ENCODE results near the gene PLEKHA5. TPM values are rescaled to one million over a fixed set of nuclear protein-coding genes. Genes with fewer than 3 reads are reported as not detected.
"Not testable (repeated sequence)": the region's sequence is repeated elsewhere in the genome, so short reads cannot be mapped to it uniquely, and the experiment has no call there.

PLEKHA5 gene
- polyA plus RNA-seq, 4 donors, result 51.5 to 105 (median 96.4) TPM

DNA sequence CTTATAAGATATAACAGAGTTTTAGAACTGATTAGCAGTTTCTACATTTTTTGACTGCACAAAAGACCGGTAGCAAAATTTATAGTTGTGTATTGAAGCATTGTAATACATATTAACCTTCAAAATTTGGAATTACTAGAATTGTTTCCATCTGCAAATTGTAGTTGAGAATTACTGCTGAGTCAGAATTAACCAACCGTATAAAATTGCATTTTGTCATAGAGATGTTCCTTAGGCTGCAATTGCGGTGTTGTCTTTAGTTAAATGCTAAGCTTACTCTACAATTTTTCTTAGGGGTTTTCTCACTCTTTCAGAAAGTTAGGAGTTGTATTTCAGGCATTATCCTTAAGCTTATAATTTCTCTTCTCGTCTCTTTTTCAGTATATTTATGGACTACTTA lies 132.2 kb downstream of the PLEKHA5 start:
- DNase-seq (ENCODE audit: low read depth in 4 of 4, low spot score in 3 of 4), result no peak

GRCh38 chr12:19263672-19264071 lies 134.1 kb downstream of the PLEKHA5 start:
- DNase-seq (ENCODE audit: low read depth in 4 of 4, low spot score in 3 of 4), result no peak

GRCh38 chr12:19273482-19274330 lies 144.2 kb downstream of the PLEKHA5 start:
- DNase-seq (ENCODE audit: low read depth in 4 of 4, low spot score in 3 of 4), result peak in 1 of 4 donors; percentile 19

GRCh38 chr12:19276767-19277166 lies 147.2 kb downstream of the PLEKHA5 start:
- no peak for DNase-seq (ENCODE audit: low read depth in 4 of 4, low spot score in 3 of 4)

- DNase-seq (ENCODE audit: low read depth in 4 of 4, low spot score in 3 of 4), result no peak
Observed at GRCh38 chr12:19277711-19278110, 148.2 kb downstream of the PLEKHA5 start.

DNA sequence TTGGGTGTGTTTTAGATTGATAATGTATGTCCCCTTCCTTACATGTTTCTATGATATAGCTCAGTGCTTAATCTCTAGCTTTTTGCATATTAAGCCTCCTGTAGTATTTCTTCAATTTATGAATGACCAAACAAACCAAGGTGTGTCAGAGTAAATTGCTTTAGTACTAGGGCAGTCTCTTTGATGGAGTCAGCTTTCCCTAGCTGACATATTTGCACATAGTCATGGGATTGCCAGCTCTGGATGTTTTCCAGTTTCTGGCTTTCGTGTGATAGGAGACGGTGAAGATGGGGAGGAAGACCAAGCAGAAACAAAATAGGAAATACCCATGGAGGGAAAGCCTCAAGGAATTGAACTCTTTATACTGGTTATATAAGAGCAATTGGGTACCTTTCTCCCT lies 148.9 kb downstream of the PLEKHA5 start:
- no peak for DNase-seq (ENCODE audit: low read depth in 4 of 4, low spot score in 3 of 4)

GRCh38 chr12:19282133-19282699 lies 152.7 kb downstream of the PLEKHA5 start:
- DNase-seq (ENCODE audit: low read depth in 4 of 4, low spot score in 3 of 4), result no peak

- no peak for DNase-seq (ENCODE audit: low read depth in 4 of 4, low spot score in 3 of 4)
Observed at GRCh38 chr12:19284658-19285057, 155.1 kb downstream of the PLEKHA5 start.

DNA sequence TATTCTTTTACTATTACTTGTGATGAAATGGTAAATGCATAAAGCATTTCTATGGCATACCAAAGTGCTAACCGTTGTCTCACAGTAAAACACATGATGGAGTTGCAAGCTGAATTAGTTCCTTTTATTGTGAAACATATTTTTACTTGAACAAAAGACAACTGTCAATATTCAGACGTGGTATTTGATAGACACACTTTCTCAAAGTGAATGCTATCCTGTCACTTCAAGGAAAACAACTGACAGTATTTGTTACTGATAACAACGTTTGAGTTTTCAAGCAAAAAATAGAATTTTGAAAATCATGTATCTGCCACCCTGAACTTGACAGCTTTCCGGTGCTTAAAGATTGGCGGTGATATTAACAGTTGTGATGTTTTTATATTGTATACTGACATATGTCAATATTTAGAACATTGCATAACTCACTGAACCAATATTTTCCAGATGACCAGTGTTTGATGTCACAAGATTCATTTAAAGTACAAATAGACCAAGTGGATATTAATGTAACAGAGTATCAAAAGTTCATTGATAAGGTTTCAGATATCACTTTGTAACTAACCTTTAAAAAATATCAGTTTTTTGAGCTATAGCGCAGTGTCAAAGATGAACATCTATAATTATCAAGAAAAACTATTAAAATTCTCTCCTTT lies 156.4 kb downstream of the PLEKHA5 start:
- no peak for DNase-seq (ENCODE audit: low read depth in 4 of 4, low spot score in 3 of 4)

DNA sequence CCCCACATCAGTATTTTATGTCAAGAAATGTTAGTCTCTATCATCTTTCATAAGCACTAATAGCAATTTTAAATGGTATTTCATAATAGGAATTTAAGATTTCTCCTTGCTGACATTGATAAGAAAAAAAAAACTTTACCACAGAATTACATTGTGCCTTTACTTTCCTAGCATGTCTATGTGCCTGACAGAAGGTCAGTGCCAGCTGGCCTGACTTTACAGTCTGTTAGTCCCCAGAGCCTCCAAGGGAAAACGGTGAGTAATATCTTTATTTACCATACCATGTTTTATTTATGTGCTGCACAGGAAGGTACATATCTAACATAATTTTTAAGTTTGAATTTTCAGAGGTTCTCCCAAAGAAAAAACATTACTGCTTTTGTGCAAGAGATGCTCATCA lies 157.8 kb downstream of the PLEKHA5 start:
- no peak for DNase-seq (ENCODE audit: low read depth in 4 of 4, low spot score in 3 of 4)

GRCh38 chr12:19288161-19288560 lies 158.6 kb downstream of the PLEKHA5 start:
- DNase-seq (ENCODE audit: low read depth in 4 of 4, low spot score in 3 of 4), result no peak

- peak in 1 of 4 donors; percentile 21 for DNase-seq (ENCODE audit: low read depth in 4 of 4, low spot score in 3 of 4)
Observed at GRCh38 chr12:19288603-19289244, 159.2 kb downstream of the PLEKHA5 start.

DNA sequence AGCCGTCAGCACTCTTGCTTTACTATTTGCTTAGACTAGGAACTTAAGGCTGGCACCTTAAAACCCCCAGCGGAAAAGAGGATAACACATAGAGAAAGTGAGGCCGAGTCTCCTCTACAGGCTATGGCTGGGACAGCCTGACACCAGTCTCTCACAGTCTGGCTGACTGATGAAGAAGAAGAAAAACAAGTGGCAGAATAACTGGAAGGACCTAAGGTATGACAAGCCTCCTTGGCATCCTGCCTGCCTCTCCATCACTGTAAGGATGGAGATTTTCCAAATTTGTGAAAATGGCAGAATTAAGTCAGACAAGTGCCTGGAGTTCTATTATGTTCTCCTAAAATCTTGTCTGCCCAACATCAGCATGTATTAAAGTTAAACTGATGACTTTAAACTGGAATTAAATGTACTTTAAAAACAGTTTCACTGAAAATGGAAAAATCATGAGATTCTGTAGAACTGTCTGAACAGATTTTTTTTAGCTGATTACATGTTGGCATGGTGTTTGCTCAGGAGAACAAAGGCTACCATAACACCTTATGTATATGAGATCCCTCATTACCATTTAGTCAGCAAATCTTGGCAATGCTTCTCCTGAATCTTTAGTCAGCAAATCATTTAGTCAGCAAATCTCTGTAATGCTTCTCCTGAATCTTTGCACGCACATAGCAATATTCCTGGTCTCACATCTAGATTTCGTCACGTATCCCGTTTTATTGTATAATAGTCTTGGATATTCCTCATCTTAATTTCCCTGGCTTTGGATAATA lies 169.5 kb downstream of the PLEKHA5 start:
- DNase-seq (ENCODE audit: low read depth in 4 of 4, low spot score in 3 of 4), result no peak

GRCh38 chr12:19299765-19300164 lies 170.2 kb downstream of the PLEKHA5 start:
- DNase-seq (ENCODE audit: low read depth in 4 of 4, low spot score in 3 of 4), result no peak

DNA sequence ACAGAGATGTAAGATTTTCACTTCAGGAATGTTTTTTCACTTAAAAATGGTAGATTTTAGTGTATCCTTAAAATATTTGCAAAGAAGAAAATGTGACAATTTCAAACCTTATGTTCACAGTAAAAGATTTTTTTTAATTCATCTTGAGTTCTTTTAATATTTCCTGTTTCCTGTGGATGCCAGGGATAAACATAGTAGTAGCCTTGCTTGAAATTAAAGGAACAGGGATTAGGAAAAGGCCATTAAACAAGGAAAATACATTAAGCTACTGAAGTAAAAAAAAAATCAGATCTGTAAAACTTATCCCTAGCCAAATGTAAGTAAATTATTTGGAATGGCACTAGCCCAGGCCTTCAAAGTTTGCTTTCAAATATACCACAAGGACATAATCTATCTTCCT lies 171.7 kb downstream of the PLEKHA5 start:
- no peak for DNase-seq (ENCODE audit: low read depth in 4 of 4, low spot score in 3 of 4)

- no peak for DNase-seq (ENCODE audit: low read depth in 4 of 4, low spot score in 3 of 4)
Observed at GRCh38 chr12:19301688-19302087, 172.2 kb downstream of the PLEKHA5 start.

DNA sequence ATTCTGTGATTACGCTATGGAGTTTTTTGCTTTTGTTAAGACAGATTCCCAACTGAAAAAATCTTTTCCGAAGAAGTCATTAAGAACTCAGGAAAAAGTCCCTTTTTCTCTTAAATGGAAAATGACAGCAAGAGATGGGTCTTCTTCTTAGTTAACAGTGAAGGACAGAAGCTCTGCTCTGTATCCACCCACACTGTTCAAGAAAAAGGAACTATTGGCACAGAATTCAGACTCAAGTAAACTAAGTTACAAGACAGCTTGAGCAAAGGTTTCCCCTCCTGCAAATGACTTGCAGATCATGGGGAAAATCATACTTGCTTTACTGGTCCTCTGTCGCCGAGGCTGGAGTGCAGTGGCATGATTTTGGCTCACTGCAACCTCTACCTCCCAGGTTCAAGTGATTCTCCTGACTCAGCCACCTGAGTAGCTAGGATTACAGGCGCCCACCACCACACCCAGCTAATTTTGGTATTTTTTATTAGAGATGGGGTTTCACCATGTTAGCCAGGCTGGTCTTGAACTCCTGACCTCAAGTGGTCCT lies 172.6 kb downstream of the PLEKHA5 start:
- no peak for DNase-seq (ENCODE audit: low read depth in 4 of 4, low spot score in 3 of 4)

- no peak for DNase-seq (ENCODE audit: low read depth in 4 of 4, low spot score in 3 of 4)
Observed at GRCh38 chr12:19303496-19303895, 174.0 kb downstream of the PLEKHA5 start.

GRCh38 chr12:19304149-19304750 lies 174.7 kb downstream of the PLEKHA5 start:
- no peak for DNase-seq (ENCODE audit: low read depth in 4 of 4, low spot score in 3 of 4)

GRCh38 chr12:19305621-19306020 lies 176.1 kb downstream of the PLEKHA5 start:
- not testable (repeated sequence) for DNase-seq (ENCODE audit: low read depth in 4 of 4, low spot score in 3 of 4)
